Right lobe of liver (tissue), 4 donors: Measurements from ENCODE around the gene TTC28.

Experiments used
- POLR2A ChIP-seq: fragments of 450-650 bp; IDR thresholded peaks from one replicate; pipeline ENCODE4 v1.6.1; 2017; ENCODE audit warnings: antibody characterized with exemption, mild to moderate bottlenecking
- TF ChIP-seq, protein P1 (sequence below), 4 donors: fragments of 200-600 bp in 3 of 4; fragments of 450-650 bp in 1 of 4; IDR thresholded peaks; one replicate each; pipeline versions ENCODE4 v1.5.1 to v1.8.0; 2016 to 2022; ENCODE audit warnings: antibody characterized with exemption in 4 of 4, mild to moderate bottlenecking in 2 of 4
- donor health status: DM: no; HTN: no; CAD: no.
- donor health status: DM: no; HTN: no; CAD: no.
- donor health status: DM: no; HTN: yes; CAD: no.

DNA sequence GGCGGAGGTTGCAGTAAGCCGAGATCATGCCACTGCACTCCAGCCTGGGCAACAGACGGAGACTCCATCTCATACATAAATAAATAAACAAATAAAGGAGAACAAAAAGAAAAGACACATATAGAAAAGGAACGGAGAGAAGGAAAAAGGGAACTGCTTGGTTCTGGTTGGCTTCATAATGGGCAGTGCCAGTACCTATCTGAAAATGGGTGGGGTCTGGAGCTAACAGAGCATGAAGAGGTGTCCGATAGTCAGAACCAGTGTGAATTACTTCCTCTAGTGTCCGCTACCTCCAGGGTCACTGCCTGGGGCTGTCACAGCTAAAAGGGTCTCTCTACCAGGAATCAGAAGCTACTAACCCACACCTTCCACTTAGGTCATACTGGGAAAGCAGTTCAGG lies 27.2 kb upstream of the TTC28 start:
- TF ChIP-seq, protein P1, sequence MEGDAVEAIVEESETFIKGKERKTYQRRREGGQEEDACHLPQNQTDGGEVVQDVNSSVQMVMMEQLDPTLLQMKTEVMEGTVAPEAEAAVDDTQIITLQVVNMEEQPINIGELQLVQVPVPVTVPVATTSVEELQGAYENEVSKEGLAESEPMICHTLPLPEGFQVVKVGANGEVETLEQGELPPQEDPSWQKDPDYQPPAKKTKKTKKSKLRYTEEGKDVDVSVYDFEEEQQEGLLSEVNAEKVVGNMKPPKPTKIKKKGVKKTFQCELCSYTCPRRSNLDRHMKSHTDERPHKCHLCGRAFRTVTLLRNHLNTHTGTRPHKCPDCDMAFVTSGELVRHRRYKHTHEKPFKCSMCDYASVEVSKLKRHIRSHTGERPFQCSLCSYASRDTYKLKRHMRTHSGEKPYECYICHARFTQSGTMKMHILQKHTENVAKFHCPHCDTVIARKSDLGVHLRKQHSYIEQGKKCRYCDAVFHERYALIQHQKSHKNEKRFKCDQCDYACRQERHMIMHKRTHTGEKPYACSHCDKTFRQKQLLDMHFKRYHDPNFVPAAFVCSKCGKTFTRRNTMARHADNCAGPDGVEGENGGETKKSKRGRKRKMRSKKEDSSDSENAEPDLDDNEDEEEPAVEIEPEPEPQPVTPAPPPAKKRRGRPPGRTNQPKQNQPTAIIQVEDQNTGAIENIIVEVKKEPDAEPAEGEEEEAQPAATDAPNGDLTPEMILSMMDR (IDR thresholded peaks at IDR 0.05), result no peak
- TF ChIP-seq POLR2A, result no peak
